ENCODE measurements around the gene PCNP. TPM values are rescaled to one million over a fixed set of nuclear protein-coding genes. Genes with fewer than 3 reads are reported as not detected.
"Not testable (repeated sequence)": the region's sequence is repeated elsewhere in the genome, so short reads cannot be mapped to it uniquely, and the experiment has no call there.

The PCNP gene
- total and polyA plus RNA-seq, 9 donors, result 104 to 237 (median 164) TPM

- intact Hi-C loops (cut with DNase I), result no loop called here
- H3K9me3 ChIP-seq, result no peaks in the 10 kb centered on the region
- 81 to 89% (median 81%) methylated on average over 10 of the region's 10 CpGs for WGBS, 3 donors
- no peaks in the 10 kb centered on the region for H3K27me3 ChIP-seq
- no peak for TF ChIP-seq POLR2A (IDR thresholded peaks at IDR 0.05)
- TF ChIP-seq EP300 (IDR thresholded peaks at IDR 0.05), result no peak
- TF ChIP-seq CTCF (IDR thresholded peaks at IDR 0.05), result no peak
- no peak for DNase-seq
- no peaks in the 10 kb centered on the region for H3K4me1 ChIP-seq (ENCODE audit: insufficient read depth)
- no peak overlapping the region for H3K4me3 ChIP-seq
- no peak overlapping the region for H3K27ac ChIP-seq
- no peaks in the 10 kb centered on the region for H3K36me3 ChIP-seq
Measured at GRCh38 chr3:101637451-101637850, 63.5 kb downstream of the PCNP start.

- no peak for TF ChIP-seq CTCF (IDR thresholded peaks at IDR 0.05)
- TF ChIP-seq POLR2A (IDR thresholded peaks at IDR 0.05), result no peak
- no peak for TF ChIP-seq EP300 (IDR thresholded peaks at IDR 0.05)
- Histone ChIP-seq H3K9me3 (no peaks in the 10 kb centered on the region), H3K27me3 (no peaks in the 10 kb centered on the region), H3K4me1 (ENCODE audit: insufficient read depth) (no peaks in the 10 kb centered on the region), H3K36me3 (no peaks in the 10 kb centered on the region), H3K27ac (no peak overlapping the region), H3K4me3 (no peak overlapping the region)
- no peak for DNase-seq
- 73 to 80% (median 75%) methylated on average over 9 to 10 of the region's 10 CpGs for WGBS, 3 donors
- intact Hi-C loops (cut with DNase I), result no loop called here
Measured at GRCh38 chr3:101638261-101638745, 64.3 kb downstream of the PCNP start.

- Histone ChIP-seq H3K9me3 (no peaks in the 10 kb centered on the region), H3K27me3 (no peaks in the 10 kb centered on the region), H3K4me1 (ENCODE audit: insufficient read depth) (no peaks in the 10 kb centered on the region), H3K4me3 (no peak overlapping the region), H3K36me3 (no peaks in the 10 kb centered on the region), H3K27ac (no peak overlapping the region)
- 84 to 85% methylated on average over 18 of the region's 18 CpGs; no CpG with 5 or more reads in 1 of the 3 donors for WGBS, 3 donors
- no peak for DNase-seq
- TF ChIP-seq CTCF (IDR thresholded peaks at IDR 0.05) (no peak), EP300 (IDR thresholded peaks at IDR 0.05) (no peak), POLR2A (IDR thresholded peaks at IDR 0.05) (no peak)
- intact Hi-C loops (cut with DNase I), result no loop called here
Measured at GRCh38 chr3:101639280-101639963, 65.4 kb downstream of the PCNP start.

GRCh38 chr3:101640256-101640655 is 66.3 kb downstream of the PCNP start:
- intact Hi-C loops (cut with DNase I), result no loop called here

GRCh38 chr3:101641397-101642115 is 67.6 kb downstream of the PCNP start:
- DNase-seq; H3K27ac ChIP-seq; H3K36me3 ChIP-seq; intact Hi-C loops (cut with DNase I); H3K9me3 ChIP-seq; H3K4me1 ChIP-seq (ENCODE audit: insufficient read depth); H3K27me3 ChIP-seq; H3K4me3 ChIP-seq: not testable (repeated sequence)
- 44 to 51% (median 46%) methylated on average over 14 of the region's 14 CpGs for WGBS, 3 donors

More at GRCh38 chr3:101640256-101640655, 66.3 kb downstream of the PCNP start:
- Histone ChIP-seq H3K4me3 (no peak overlapping the region), H3K4me1 (ENCODE audit: insufficient read depth) (no peaks in the 10 kb centered on the region), H3K27ac (no peak overlapping the region), H3K27me3 (no peaks in the 10 kb centered on the region), H3K36me3 (no peaks in the 10 kb centered on the region), H3K9me3 (no peaks in the 10 kb centered on the region)
- no peak for DNase-seq
- TF ChIP-seq POLR2A (IDR thresholded peaks at IDR 0.05), result no peak
- no peak for TF ChIP-seq CTCF (IDR thresholded peaks at IDR 0.05)
- TF ChIP-seq EP300 (IDR thresholded peaks at IDR 0.05), result no peak
- 96% methylated on average over 10 of the region's 10 CpGs; no CpG with 5 or more reads in 1 of the 3 donors for WGBS, 3 donors

Measured in ovary (tissue), 9 donors.